Measurements from ENCODE around the gene RBFA. TPM values are rescaled to one million over a fixed set of nuclear protein-coding genes. Genes with fewer than 3 reads are reported as not detected.
"Not testable (repeated sequence)": the region's sequence is repeated elsewhere in the genome, so short reads cannot be mapped to it uniquely, and the experiment has no call there.

The RBFA gene
- total and polyA plus RNA-seq, 3 donors from 2014 or later: 25.9 to 57.6 (median 57.0) TPM

DNA sequence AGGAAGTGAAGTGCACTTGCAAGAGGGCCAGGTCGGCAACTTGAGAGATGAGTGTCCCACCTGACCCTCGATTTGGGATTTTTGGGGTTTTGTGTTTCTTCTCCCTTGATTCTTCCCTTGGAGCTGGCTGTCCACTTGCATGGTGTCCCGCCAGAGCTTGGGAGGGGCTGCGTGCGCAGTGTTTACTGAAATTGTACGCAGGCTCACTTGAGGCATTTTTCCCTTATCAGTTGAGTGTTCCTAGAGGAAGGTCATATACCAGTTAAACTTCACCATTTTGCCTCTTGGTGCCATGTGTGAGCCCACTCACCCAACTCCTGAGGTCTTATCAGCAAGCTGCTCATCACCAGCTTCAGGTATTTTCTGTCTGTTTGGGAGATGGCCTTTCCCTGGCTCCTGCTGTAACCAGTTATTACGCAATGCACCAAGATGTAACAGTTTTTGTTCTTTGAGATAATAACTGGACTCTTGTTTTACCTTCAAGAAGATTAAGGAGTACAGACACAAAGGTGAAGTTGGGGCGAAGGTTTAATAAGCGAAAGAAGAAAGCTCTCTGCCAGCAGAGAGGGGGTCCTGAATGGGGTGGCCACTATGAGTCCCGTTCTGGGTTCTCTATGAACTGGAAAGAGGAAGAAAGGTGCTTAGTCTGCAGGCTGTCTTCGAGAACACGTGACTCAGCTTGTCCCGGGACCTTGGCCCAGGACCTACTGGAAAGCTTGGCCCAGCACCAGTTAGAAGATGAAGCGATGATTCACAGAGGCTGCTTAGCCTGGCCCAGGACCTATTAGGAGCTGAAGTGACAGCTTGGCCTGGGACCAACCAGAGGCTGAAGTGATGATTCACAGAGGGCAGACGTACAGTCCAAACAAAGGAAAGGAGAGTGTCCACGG lies 24.3 kb upstream of the RBFA start:
- H3K27ac ChIP-seq: peak overlapping the region; percentile 50 to 61
- no peaks in the 10 kb centered on the region for H3K27me3 ChIP-seq
- no peaks in the 10 kb centered on the region for H3K36me3 ChIP-seq (ENCODE audit: low read depth, missing control alignments)
- H3K4me3 ChIP-seq: no peak overlapping the region
- TF ChIP-seq POLR2A (IDR thresholded peaks at IDR 0.05): no peak
- no peak for TF ChIP-seq CTCF (IDR thresholded peaks at IDR 0.05)
- H3K4me1 ChIP-seq: no peaks in the 10 kb centered on the region
- H3K9me3 ChIP-seq: no peaks in the 10 kb centered on the region
- 61 to 75% methylated on average over 16 of the region's 16 CpGs for WGBS, 2 donors
- peak; percentile 84 for DNase-seq
- intact Hi-C loops (cut with DNase I; ENCODE audit: low total_unique reads): no loop called here

DNA sequence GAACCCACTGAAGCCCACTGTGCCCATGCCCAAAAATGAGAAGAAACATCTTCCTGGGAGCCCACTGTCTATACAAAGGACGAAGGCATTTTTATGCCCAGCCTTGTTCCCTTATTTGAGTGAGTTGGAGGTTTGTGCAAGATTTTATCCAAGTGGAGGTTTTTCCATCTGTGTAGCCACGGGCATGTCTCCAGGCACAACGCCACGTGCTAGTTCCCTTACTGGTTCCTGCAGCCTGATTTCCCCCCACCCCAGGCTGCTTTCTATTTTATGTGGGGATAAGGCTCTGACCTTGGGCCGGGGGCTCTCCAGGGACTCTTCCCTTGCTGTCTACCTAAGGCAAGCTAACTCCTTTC lies 23.7 kb upstream of the RBFA start:
- H3K27me3 ChIP-seq: no peaks in the 10 kb centered on the region
- no peaks in the 10 kb centered on the region for H3K36me3 ChIP-seq (ENCODE audit: low read depth, missing control alignments)
- no peaks in the 10 kb centered on the region for H3K4me1 ChIP-seq
- DNase-seq: no peak
- H3K27ac ChIP-seq: peak overlapping the region; percentile 50 to 61
- 65 to 77% methylated on average over 5 of the region's 5 CpGs for WGBS, 2 donors
- no peak overlapping the region for H3K4me3 ChIP-seq
- H3K9me3 ChIP-seq: no peaks in the 10 kb centered on the region
- TF ChIP-seq POLR2A (IDR thresholded peaks at IDR 0.05): no peak
- no peak for TF ChIP-seq CTCF (IDR thresholded peaks at IDR 0.05)
- intact Hi-C loops (cut with DNase I; ENCODE audit: low total_unique reads): no loop called here

DNA sequence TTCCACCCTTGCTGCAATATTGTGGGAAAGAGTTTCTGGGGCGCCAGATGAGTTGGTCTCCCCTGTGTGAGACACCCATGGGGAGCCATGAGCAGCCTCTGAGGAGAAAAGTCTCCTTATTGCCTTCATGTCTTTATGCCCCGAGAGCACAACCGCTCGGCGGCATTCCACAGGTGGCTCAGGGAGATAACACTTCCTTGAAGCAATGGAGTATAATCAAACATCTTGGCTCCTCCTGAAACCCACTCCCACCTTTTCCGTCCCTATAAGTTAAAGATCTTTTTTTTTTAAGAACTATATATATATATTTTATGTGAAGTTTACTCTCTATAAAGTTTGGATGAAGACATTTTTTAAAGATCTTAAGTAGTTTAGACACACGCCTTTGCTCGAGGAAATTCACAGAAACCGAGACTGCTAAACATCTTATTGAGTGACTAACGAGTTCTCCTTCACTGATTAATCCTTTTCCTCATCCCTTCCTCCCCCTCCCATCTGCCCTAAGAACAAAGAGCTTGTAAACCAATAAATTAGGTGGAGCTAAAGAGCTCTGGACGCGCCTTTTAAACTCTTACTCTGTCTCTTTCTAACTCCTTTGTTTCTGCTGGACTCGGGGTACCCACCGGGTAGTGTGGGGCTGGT lies 22.6 kb upstream of the RBFA start:
- intact Hi-C loops (cut with DNase I; ENCODE audit: low total_unique reads): not testable (repeated sequence)

GRCh38 chr18:80012714-80013113 lies 21.5 kb upstream of the RBFA start:
- intact Hi-C loops (cut with DNase I; ENCODE audit: low total_unique reads): no loop called here
- no peak for DNase-seq
- 65 to 74% methylated on average over 20 of the region's 20 CpGs for WGBS, 2 donors

More for the DNA sequence above, 22.6 kb upstream of the RBFA start:
- H3K27ac ChIP-seq; H3K4me3 ChIP-seq; H3K36me3 ChIP-seq (ENCODE audit: low read depth, missing control alignments); DNase-seq; H3K27me3 ChIP-seq; H3K9me3 ChIP-seq; H3K4me1 ChIP-seq: not testable (repeated sequence)
- WGBS, 2 donors: 82% methylated on average over 14 of the region's 14 CpGs

More at GRCh38 chr18:80012714-80013113, 21.5 kb upstream of the RBFA start:
- Histone ChIP-seq H3K36me3 (ENCODE audit: low read depth, missing control alignments) (no peaks in the 10 kb centered on the region), H3K27me3 (no peaks in the 10 kb centered on the region), H3K4me1 (no peaks in the 10 kb centered on the region), H3K9me3 (no peaks in the 10 kb centered on the region), H3K27ac (no peak overlapping the region), H3K4me3 (no peak overlapping the region)
- TF ChIP-seq POLR2A (IDR thresholded peaks at IDR 0.05): no peak
- no peak for TF ChIP-seq CTCF (IDR thresholded peaks at IDR 0.05)
